ENCODE measurements around the gene VWA3B. TPM values are rescaled to one million over a fixed set of nuclear protein-coding genes. Genes with fewer than 3 reads are reported as not detected.

VWA3B gene
- total RNA-seq = 0.07 TPM in 1 of 2 replicates, not detected in the other

GRCh38 chr2:98086491-98087446, at the start of gene VWA3B:
Gene VWA3B (plus strand): TSS chr2:98087167. CDS start chr2:98093093, 5,926 bp downstream.

GRCh38 chr2:98346311-98347236, 259.6 kb downstream of the VWA3B start, which contains the start of gene CNGA3:
Gene CNGA3 (plus strand): TSS chr2:98346456. CDS start chr2:98369976, 23,520 bp downstream.

Other genes with a start within 250 kb of the VWA3B start
- 39.8 and 48.4 TPM in 2 replicates for gene TMEM131, start 91.2 kb upstream of the VWA3B start, total RNA-seq

Measured in thoracic aorta endothelial cell (primary cell).